IMR-90 (cell line): ENCODE measurements around the gene ARVCF. TPM values are rescaled to one million over a fixed set of nuclear protein-coding genes. Genes with fewer than 3 reads are reported as not detected.

ENCODE experiments used
- ATAC-seq: fragments of 200-7000 bp; cut with Tn5 transposase; 2 replicates; pipeline ENCODE4 v1.9.1; 2020; ENCODE audit warnings: low read depth, mild to moderate bottlenecking, moderate library complexity
- BruUV-seq: library from RNA; stranded (reverse); fragments of 400-500 nt; replicated peaks from 2 replicates; lab custom pipeline; 2021; lab: Mats Ljungman, UMichigan
- CTCF ChIA-PET: fragments of 300-600 bp; formaldehyde crosslinking; extraction: SDS; loops from one replicate; lab custom pipeline; 2021; ENCODE audit warnings: antibody characterized with exemption; lab: Yijun Ruan, JAX
- POLR2A ChIA-PET: fragments of 300-600 bp; sonication (Branson Sonifier 250); formaldehyde crosslinking; loops from one replicate; lab custom pipeline; 2022; ENCODE audit warnings: antibody characterized with exemption; ENCODE audit not compliant: unreplicated experiment; lab: Charles Lee
- DNase-seq: peaks from one replicate; pipeline ENCODE4 v3.0.0; 2013
- H2AFZ ChIP-seq: replicated peaks from 2 replicates; pipeline ENCODE3; 2013; ENCODE audit warnings: low read length, mild to moderate bottlenecking; ENCODE audit not compliant: poor library complexity
- H2AK5ac ChIP-seq: 2 replicates; pipeline ENCODE4 v1.6.1; 2013; ENCODE audit warnings: low read depth, low read length, inconsistent platforms
- H2AK9ac ChIP-seq: replicated peaks from 2 replicates; pipeline ENCODE3; 2013; ENCODE audit warnings: mild to moderate bottlenecking, low read depth, low read length, moderate library complexity; ENCODE audit not compliant: poor library complexity
- H2BK120ac ChIP-seq: 2 replicates; pipeline ENCODE4 v1.6.1; 2013; ENCODE audit warnings: low read depth, low read length, inconsistent platforms
- H2BK15ac ChIP-seq: 3 replicates; pipeline ENCODE4 v1.6.1; 2013; ENCODE audit warnings: low read depth, low read length, inconsistent platforms
- H2BK20ac ChIP-seq: 2 replicates; pipeline ENCODE4 v1.6.1; 2013; ENCODE audit warnings: low read depth, mild to moderate bottlenecking, inconsistent platforms, low read length, moderate library complexity
- H2BK5ac ChIP-seq: 2 replicates; pipeline ENCODE4 v1.6.1; 2013; ENCODE audit warnings: mild to moderate bottlenecking, low read depth, low read length, inconsistent platforms; ENCODE audit not compliant: poor library complexity, severe bottlenecking
- H3K14ac ChIP-seq: replicated peaks from 2 replicates; pipeline ENCODE4 v1.6.1; 2013; ENCODE audit warnings: low read depth, low read length, inconsistent platforms
- H3K18ac ChIP-seq: 2 replicates; pipeline ENCODE4 v1.6.1; 2013; ENCODE audit warnings: low read depth, low read length, control low read depth
- H3K23ac ChIP-seq: 2 replicates; pipeline ENCODE4 v1.6.1; 2013; ENCODE audit warnings: low read depth, low read length, inconsistent platforms
- H3K27ac ChIP-seq: 2 replicates; pipeline ENCODE4 v1.5.1; 2013; ENCODE audit warnings: mild to moderate bottlenecking, control low read depth, low read length; ENCODE audit not compliant: insufficient read depth
- H3K27me3 ChIP-seq: 2 replicates; pipeline ENCODE4 v1.6.1; 2013; ENCODE audit warnings: low read length; ENCODE audit not compliant: control insufficient read depth, insufficient read depth
- H3K36me3 ChIP-seq: 2 replicates; pipeline ENCODE4 v1.6.1; 2013; ENCODE audit warnings: low read length, mixed read lengths; ENCODE audit not compliant: control insufficient read depth, insufficient read depth
- H3K4ac ChIP-seq: 2 replicates; pipeline ENCODE4 v1.6.1; 2013; ENCODE audit warnings: low read depth, low read length, inconsistent platforms
- H3K4me1 ChIP-seq: 2 replicates; pipeline ENCODE4 v1.6.1; 2013; ENCODE audit warnings: low read length, mixed read lengths; ENCODE audit not compliant: control insufficient read depth, insufficient read depth
- H3K4me2 ChIP-seq: 2 replicates; pipeline ENCODE4 v1.6.1; 2013; ENCODE audit warnings: low read depth, mild to moderate bottlenecking, control low read depth, low read length, moderate library complexity
- H3K4me3 ChIP-seq: 2 replicates; pipeline ENCODE4 v1.5.1; 2013; ENCODE audit warnings: low read depth, mild to moderate bottlenecking, control low read depth, low read length, moderate library complexity; ENCODE audit not compliant: insufficient read depth
- H3K56ac ChIP-seq: 2 replicates; pipeline ENCODE4 v1.6.1; 2013; ENCODE audit warnings: low read length, inconsistent platforms; ENCODE audit not compliant: insufficient read depth; ENCODE audit errors: extremely low read depth
- H3K79me1 ChIP-seq, 2 experiments: 2 replicates each; pipeline ENCODE4 v1.6.1; 2013; ENCODE audit warnings: low read length in 2 of 2, inconsistent platforms in 1 of 2, low read depth in 1 of 2
- H3K9ac ChIP-seq: 2 replicates; pipeline ENCODE4 v1.6.1; 2013; ENCODE audit warnings: low read depth, low read length, control low read depth
- H3K9me1 ChIP-seq: 2 replicates; pipeline ENCODE4 v1.6.1; 2013; ENCODE audit warnings: low read length, inconsistent platforms; ENCODE audit not compliant: insufficient read depth
- H3K9me3 ChIP-seq: 2 replicates; pipeline ENCODE4 v1.6.1; 2013; ENCODE audit warnings: low read length; ENCODE audit not compliant: control insufficient read depth, insufficient read depth
- H4K20me1 ChIP-seq: 2 replicates; pipeline ENCODE4 v1.6.1; 2013; ENCODE audit warnings: low read length, inconsistent platforms; ENCODE audit not compliant: insufficient read depth
- H4K5ac ChIP-seq: 2 replicates; pipeline ENCODE4 v1.6.1; 2013; ENCODE audit warnings: mild to moderate bottlenecking, low read depth, low read length, control low read depth
- H4K8ac ChIP-seq, 2 experiments: 2 replicates each; pipeline ENCODE4 v1.6.1; 2013; ENCODE audit warnings: low read depth in 2 of 2, low read length in 2 of 2, control low read depth in 1 of 2, inconsistent platforms in 1 of 2
- H4K91ac ChIP-seq: 2 replicates; pipeline ENCODE4 v1.6.1; 2013; ENCODE audit warnings: low read depth, low read length, inconsistent platforms; ENCODE audit not compliant: insufficient read depth
- CEBPB ChIP-seq: IDR thresholded peaks from 2 replicates; pipeline ENCODE4 v1.6.1; 2012; ENCODE audit warnings: low read depth, low read length, improper control_type of control experiment
- FOS ChIP-seq: fragments of 150-350 bp; IDR thresholded peaks from 2 replicates; pipeline ENCODE4 v1.6.1; 2016; ENCODE audit warnings: low read depth, low read length
- MAFK ChIP-seq: IDR thresholded peaks from 2 replicates; pipeline ENCODE4 v1.6.1; 2012; ENCODE audit warnings: low read depth, low read length, improper control_type of control experiment
- NFE2L2 ChIP-seq: fragments of 150-350 bp; IDR thresholded peaks from 2 replicates; pipeline ENCODE4 v1.6.1; 2016; ENCODE audit warnings: low read depth, mild to moderate bottlenecking, low read length
- POLR2A ChIP-seq: IDR thresholded peaks from 2 replicates; pipeline ENCODE4 v1.6.1; 2012; ENCODE audit warnings: mild to moderate bottlenecking, low read depth, low read length
- RAD21 ChIP-seq: IDR thresholded peaks from 2 replicates; pipeline ENCODE4 v1.6.1; 2012; ENCODE audit warnings: low read length, improper control_type of control experiment
- RCOR1 ChIP-seq: IDR thresholded peaks from 2 replicates; pipeline ENCODE4 v1.6.1; 2012; ENCODE audit warnings: mild to moderate bottlenecking, low read length, improper control_type of control experiment; ENCODE audit not compliant: insufficient replicate concordance
- WGBS, 2 experiments: methylation state at CpG; one replicate each; pipeline versions ENCODE4 v1.1.5 to v1.1.7; 2013; ENCODE audit warnings: missing lambda C conversion rate in 2 of 2; ENCODE audit not compliant: insufficient read length in 1 of 2; ENCODE audit errors: extremely low coverage in 2 of 2; 5-methylcytosine and 5-hydroxymethylcytosine counted together
- dilution Hi-C: fragments of 300-500 bp; cut with HindIII; formaldehyde crosslinking; loops from one replicate; pipeline ENCODE4 v1.14.3; 2018; ENCODE audit warnings: low sequenced_read_pairs; ENCODE audit not compliant: unreplicated experiment
- in situ Hi-C: fragments of 300-500 bp; cut with MboI; formaldehyde crosslinking; loops from 3 replicates; pipeline ENCODE4 v1.14.3; 2019; ENCODE audit warnings: low sequenced_read_pairs, inconsistent platforms, mixed read lengths
- intact Hi-C: fragments of 100-400 bp; cut with micrococcal nuclease; formaldehyde crosslinking; loops from 2 replicates; pipeline ENCODE4 v1.10.0; 2022
- polyA plus RNA-seq, 3 experiments: library from polyadenylated mRNA; depleted of rRNA; stranded (reverse); fragments of >200 nt; gene quantifications; 2 replicates each; pipeline ENCODE4 v1.2.3, GENCODE V29; 2012; ENCODE audit warnings: low replicate concordance in 1 of 3
- total RNA-seq: library from RNA; depleted of rRNA; stranded (reverse); fragments of >200 nt; gene quantifications from 2 replicates; pipeline ENCODE4 v1.2.3, GENCODE V29; 2012
- TF ChIP-seq, protein P1 (sequence below): conservative IDR thresholded peaks from 2 replicates; pipeline ENCODE4 v1.5.1; 2012; ENCODE audit warnings: mild to moderate bottlenecking, low read depth, low read length, improper control_type of control experiment
- TF ChIP-seq, protein P2 (sequence below): fragments of 150-350 bp; IDR thresholded peaks from 2 replicates; pipeline ENCODE4 v1.6.1; 2016; ENCODE audit warnings: low read depth, mild to moderate bottlenecking, low read length, moderate library complexity, borderline replicate concordance

Gene ARVCF
- total and polyA plus RNA-seq, 2 of the 4 experiments (the other 2 are of a cell fraction) = 8.6 to 14.1 TPM

DNA sequence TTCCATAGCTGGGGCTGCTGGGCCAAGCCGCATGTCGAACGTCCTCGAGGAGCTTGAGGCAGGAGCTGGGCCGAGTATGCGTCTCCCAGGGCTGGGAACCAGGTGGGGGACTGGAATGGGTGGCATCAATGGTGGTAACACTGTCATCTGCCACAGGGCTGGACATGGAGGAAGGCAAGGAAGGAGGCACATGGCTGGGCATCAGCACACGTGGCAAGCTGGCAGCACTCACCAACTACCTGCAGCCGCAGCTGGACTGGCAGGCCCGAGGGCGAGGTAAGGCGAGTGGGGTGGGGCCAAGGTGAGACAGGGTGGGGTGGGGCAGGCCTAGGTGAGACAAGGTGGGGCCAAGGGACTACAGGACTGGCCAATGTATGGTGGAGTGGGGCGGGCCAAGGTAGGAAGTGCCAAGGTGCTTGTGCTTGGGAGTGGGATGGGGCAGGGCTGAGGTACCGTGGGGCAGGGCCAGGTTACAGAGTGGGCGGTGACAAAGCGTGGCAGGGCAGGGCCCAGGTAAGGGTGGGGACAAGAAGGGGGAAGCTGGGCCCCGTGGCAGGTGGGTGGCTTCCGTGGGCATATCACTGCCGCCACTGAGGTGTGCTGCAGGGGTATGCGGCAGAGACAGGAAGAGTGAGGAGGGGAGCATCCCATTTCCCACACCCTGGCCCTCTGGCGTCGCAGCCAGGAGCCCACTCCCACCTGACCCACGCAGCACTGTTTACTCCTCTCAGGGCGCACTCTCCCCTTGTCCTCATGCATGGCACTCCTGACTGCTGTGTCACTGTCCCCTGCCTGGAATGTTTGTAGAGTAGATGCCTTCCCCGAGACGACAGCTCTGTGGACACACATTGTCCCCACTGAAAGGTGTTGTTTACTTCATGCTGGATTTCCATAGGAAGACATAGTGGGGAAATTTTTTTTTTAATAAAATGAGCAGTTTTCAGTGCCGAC, 36.0 kb upstream of the ARVCF start:
- H3K18ac ChIP-seq = no peak overlapping the region
- H2BK120ac ChIP-seq = no peak overlapping the region
- no peak overlapping the region for H2AK5ac ChIP-seq
- no peak overlapping the region for H3K4me3 ChIP-seq
- no peak overlapping the region for H3K9ac ChIP-seq
- no peak overlapping the region for H4K5ac ChIP-seq
- ATAC-seq (no peak), DNase-seq (no peak)
- H4K20me1 ChIP-seq = no peaks in the 10 kb centered on the region
- H2AK9ac ChIP-seq = no peak overlapping the region
- H2BK15ac ChIP-seq = no peak overlapping the region
- no peak overlapping the region for H4K8ac ChIP-seq
- BruUV-seq = no TSS peak
- no peaks in the 10 kb centered on the region for H3K4me1 ChIP-seq
- H3K14ac ChIP-seq = no peak overlapping the region
- H3K4me2 ChIP-seq = no peak overlapping the region
- H3K36me3 ChIP-seq = peaks cover 45% of the 10 kb centered on the region
- ChIA-PET POLR2A (no interaction called here), CTCF (no interaction called here)
- intact Hi-C loops (no loop called here), in situ Hi-C loops (no loop called here), dilution Hi-C loops (no loop called here)
- no peaks in the 10 kb centered on the region for H3K27me3 ChIP-seq
- H3K27ac ChIP-seq = no peak overlapping the region
- no peak overlapping the region for H2AFZ ChIP-seq
- H4K91ac ChIP-seq = no peak overlapping the region
- no peaks in the 10 kb centered on the region for H3K9me3 ChIP-seq
- H3K56ac ChIP-seq = no peak overlapping the region
- H2BK20ac ChIP-seq = no peak overlapping the region
- H3K79me1 ChIP-seq = peaks cover 0 to 3% of the 10 kb centered on the region in 2 experiments; a peak in 1 of 4 replicates
- no peak overlapping the region for H2BK5ac ChIP-seq
- H3K4ac ChIP-seq = no peak overlapping the region
- no peaks in the 10 kb centered on the region for H3K9me1 ChIP-seq
- no peak for TF ChIP-seq NFE2L2
- no peak for TF ChIP-seq MAFK
- TF ChIP-seq, protein P1, sequence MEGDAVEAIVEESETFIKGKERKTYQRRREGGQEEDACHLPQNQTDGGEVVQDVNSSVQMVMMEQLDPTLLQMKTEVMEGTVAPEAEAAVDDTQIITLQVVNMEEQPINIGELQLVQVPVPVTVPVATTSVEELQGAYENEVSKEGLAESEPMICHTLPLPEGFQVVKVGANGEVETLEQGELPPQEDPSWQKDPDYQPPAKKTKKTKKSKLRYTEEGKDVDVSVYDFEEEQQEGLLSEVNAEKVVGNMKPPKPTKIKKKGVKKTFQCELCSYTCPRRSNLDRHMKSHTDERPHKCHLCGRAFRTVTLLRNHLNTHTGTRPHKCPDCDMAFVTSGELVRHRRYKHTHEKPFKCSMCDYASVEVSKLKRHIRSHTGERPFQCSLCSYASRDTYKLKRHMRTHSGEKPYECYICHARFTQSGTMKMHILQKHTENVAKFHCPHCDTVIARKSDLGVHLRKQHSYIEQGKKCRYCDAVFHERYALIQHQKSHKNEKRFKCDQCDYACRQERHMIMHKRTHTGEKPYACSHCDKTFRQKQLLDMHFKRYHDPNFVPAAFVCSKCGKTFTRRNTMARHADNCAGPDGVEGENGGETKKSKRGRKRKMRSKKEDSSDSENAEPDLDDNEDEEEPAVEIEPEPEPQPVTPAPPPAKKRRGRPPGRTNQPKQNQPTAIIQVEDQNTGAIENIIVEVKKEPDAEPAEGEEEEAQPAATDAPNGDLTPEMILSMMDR = no peak
- TF ChIP-seq POLR2A = no peak
- TF ChIP-seq, protein P2, sequence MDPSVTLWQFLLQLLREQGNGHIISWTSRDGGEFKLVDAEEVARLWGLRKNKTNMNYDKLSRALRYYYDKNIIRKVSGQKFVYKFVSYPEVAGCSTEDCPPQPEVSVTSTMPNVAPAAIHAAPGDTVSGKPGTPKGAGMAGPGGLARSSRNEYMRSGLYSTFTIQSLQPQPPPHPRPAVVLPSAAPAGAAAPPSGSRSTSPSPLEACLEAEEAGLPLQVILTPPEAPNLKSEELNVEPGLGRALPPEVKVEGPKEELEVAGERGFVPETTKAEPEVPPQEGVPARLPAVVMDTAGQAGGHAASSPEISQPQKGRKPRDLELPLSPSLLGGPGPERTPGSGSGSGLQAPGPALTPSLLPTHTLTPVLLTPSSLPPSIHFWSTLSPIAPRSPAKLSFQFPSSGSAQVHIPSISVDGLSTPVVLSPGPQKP = no peak
- TF ChIP-seq CEBPB = no peak
- TF ChIP-seq FOS = no peak
- no peak for TF ChIP-seq RCOR1
- TF ChIP-seq RAD21 = no peak
- 98% methylated on average over 7 of the region's 26 CpGs; no CpG with 5 or more reads in 1 of the 2 experiments for WGBS, 2 experiments
- no peak overlapping the region for H3K23ac ChIP-seq
